ENCODE measurements around the gene BICC1. TPM values are rescaled to one million over a fixed set of nuclear protein-coding genes. Genes with fewer than 3 reads are reported as not detected.
A peak's percentile ranks its signal among the peaks of the same experiment; 100 is the strongest.

Gene BICC1
- total RNA-seq, 2 donors from 2014 or later, result 8.3 to 15.7 TPM

DNA sequence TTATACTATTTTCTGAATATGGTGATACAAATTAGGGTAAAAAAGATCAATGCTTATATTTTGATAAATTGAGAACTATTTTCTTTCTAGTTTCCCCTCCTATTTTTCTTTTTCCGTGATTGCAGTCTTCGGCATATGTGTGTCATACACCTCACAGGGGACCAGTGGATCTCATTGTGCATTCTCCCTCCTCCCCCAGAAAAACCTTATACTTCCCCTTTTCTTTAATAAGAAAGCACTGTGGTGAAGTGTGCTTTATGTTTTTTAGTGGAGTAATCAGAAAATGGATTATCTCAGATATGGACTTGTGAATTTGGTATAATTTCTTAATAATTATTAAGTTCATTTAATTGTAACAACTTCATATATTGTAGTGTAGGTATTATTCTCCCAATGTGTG, 72.8 kb downstream of the BICC1 start:
- H3K9me3 ChIP-seq, result peaks cover 0 to 6% of the 10 kb centered on the region in 2 donors
- H3K4me3 ChIP-seq, result no peak overlapping the region
- no peaks in the 10 kb centered on the region for H3K27me3 ChIP-seq
- no peak for DNase-seq (ENCODE audit: low spot score)
- no peaks in the 10 kb centered on the region for H3K36me3 ChIP-seq
- H3K27ac ChIP-seq, result no peak overlapping the region
- H3K4me1 ChIP-seq, result peaks cover 0 to 2% of the 10 kb centered on the region in 2 donors
- TF ChIP-seq, protein P1, sequence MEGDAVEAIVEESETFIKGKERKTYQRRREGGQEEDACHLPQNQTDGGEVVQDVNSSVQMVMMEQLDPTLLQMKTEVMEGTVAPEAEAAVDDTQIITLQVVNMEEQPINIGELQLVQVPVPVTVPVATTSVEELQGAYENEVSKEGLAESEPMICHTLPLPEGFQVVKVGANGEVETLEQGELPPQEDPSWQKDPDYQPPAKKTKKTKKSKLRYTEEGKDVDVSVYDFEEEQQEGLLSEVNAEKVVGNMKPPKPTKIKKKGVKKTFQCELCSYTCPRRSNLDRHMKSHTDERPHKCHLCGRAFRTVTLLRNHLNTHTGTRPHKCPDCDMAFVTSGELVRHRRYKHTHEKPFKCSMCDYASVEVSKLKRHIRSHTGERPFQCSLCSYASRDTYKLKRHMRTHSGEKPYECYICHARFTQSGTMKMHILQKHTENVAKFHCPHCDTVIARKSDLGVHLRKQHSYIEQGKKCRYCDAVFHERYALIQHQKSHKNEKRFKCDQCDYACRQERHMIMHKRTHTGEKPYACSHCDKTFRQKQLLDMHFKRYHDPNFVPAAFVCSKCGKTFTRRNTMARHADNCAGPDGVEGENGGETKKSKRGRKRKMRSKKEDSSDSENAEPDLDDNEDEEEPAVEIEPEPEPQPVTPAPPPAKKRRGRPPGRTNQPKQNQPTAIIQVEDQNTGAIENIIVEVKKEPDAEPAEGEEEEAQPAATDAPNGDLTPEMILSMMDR (IDR thresholded peaks at IDR 0.05), result no peak

DNA sequence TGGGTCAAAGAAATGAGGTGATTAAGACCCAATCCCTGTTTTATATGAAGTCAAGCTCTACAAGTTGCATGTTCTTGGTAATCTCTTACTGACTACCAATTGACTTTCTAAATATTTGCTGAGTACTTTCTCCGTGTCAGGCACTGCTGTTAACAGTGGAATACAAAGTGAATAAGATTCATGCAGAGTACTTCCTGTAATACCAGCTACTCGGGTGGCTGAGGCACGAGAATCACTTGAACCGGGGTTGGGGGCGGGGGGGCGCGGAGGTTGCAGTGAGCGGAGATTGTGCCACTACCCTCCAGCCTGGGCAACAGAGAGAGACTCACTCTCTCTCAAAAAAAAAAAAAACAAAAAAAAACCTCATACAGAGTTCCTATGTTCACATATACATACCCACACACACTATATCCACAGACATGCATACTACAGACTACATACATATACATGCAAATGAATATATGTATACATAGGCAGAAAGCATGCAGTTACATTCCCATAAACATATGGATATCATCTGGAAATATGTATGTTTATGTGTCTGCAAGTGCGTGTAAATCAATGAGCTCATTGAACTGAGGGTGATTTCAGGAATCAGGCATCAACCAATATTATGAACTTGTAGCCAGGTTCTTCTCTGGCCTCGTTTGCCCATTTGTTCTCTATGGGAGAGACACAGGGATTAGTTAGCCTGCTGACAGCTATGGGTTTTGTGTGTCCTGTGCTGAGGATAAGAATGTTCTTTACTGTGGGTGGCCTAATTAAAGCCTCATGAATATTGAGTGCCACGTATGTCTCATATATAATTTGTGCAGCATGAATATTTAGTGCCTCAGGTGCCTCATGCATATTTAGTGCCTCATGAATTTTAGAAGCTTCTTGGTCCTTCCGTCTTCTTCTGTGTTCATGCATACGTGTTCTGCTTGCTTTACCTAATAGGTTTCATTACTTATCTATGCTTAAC, 73.9 kb downstream of the BICC1 start:
- Histone ChIP-seq H3K9me3 (peaks cover 0 to 6% of the 10 kb centered on the region in 2 donors), H3K36me3 (no peaks in the 10 kb centered on the region), H3K27ac (no peak overlapping the region), H3K4me1 (peaks cover 0 to 8% of the 10 kb centered on the region in 2 donors), H3K4me3 (no peak overlapping the region), H3K27me3 (no peaks in the 10 kb centered on the region)
- TF ChIP-seq, protein P1 (IDR thresholded peaks at IDR 0.05), result no peak
- DNase-seq (ENCODE audit: low spot score), result no peak

DNA sequence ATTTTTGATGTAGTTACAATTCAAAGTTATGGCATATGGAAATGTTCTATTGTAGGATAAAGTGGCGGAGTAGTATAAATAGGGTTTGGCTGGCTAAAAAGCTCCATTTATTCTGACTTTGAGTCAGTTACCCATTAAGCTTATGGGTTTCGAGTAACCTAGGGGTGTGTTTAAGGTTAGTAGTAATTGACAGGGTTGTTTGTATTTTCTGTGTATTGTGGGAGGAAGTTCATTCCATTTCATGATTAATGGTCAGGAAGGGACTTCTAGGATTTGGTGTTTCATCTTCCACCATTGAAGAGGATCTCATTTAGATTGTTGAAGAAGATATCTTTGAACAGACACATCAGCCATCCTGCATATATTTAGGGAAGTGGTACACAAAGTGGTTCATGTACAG, 75.0 kb downstream of the BICC1 start:
- TF ChIP-seq, protein P1 (IDR thresholded peaks at IDR 0.05), result no peak
- DNase-seq (ENCODE audit: low spot score), result no peak
- no peaks in the 10 kb centered on the region for H3K27me3 ChIP-seq
- H3K36me3 ChIP-seq, result no peaks in the 10 kb centered on the region
- peaks cover 0 to 8% of the 10 kb centered on the region in 2 donors for H3K4me1 ChIP-seq
- H3K9me3 ChIP-seq, result peaks cover 0 to 4% of the 10 kb centered on the region in 2 donors
- no peak overlapping the region for H3K27ac ChIP-seq
- no peak overlapping the region for H3K4me3 ChIP-seq

DNA sequence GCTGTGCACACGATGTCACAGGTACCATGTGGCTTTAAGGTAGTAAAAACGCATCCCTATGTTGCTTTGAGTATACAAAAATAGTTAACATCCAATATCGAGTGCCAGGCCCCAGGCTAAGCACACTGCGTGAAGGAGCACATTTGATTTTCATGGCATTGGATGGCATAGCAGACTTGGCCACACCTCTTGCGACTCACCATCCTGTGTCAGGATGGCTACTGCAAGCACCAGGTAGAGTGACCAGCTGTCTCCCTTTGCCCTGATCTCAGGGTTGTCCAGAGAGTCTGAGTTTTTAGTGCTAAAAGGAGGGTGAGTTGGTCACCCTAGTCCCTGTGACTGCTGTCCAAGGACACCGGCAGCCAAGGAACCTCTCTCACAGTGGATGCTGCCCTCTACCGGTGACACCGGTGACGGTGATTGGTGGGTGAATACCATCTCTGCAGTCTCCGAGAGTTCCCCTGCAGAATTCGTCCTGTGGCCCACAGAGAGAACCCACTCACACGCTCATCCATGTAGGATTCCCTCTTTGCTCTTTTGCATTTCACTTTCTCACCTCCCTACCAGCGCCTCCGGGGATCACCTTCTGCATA, 76.1 kb downstream of the BICC1 start:
- Histone ChIP-seq H3K4me1 (peaks cover 0 to 8% of the 10 kb centered on the region in 2 donors), H3K27me3 (no peaks in the 10 kb centered on the region), H3K9me3 (no peaks in the 10 kb centered on the region), H3K27ac (no peak overlapping the region), H3K4me3 (no peak overlapping the region), H3K36me3 (no peaks in the 10 kb centered on the region)
- TF ChIP-seq, protein P1 (IDR thresholded peaks at IDR 0.05), result peak in 1 of 2 donors; percentile 37
- DNase-seq (ENCODE audit: low spot score), result no peak

DNA sequence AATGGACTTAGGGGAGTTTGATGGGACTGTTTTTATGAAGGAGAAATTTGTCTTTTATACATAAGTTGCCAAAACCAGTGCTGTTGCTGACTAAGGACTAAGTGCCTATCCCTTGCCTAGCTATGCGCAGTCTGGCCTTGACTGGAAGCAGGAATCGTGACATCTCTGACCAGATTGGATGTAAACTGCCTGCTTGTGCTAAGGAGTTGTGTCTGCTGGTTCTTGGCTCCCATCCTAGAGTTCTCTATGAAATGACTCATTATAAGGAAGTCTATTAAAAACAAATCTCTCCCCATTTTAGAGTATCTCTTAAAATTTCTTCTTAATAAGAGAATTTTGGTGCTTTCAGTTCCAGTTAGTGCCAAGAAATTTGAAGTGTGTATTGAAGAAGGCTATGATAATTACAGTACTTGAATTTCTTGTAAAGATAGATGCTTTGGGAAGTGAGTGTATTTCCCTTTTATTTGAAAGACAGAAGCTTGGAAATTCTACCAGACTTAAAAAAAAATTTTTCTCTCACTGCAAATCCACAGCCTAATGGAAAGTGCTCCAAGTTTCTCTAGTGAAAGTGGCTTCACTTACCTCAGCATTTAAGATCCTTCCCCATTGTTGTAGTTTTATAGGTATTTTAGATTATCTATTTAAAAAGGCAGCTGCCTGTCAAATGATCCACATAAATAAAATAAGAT, 77.6 kb downstream of the BICC1 start:
- Histone ChIP-seq H3K27me3 (no peaks in the 10 kb centered on the region), H3K9me3 (no peaks in the 10 kb centered on the region), H3K4me1 (peaks cover 0 to 8% of the 10 kb centered on the region in 2 donors), H3K4me3 (no peak overlapping the region), H3K27ac (peak overlapping the region; percentile 25 to 42), H3K36me3 (no peaks in the 10 kb centered on the region)
- no peak for DNase-seq (ENCODE audit: low spot score)
- TF ChIP-seq, protein P1 (IDR thresholded peaks at IDR 0.05), result no peak
